Measurements from ENCODE around the gene RAP1GDS1. TPM values are rescaled to one million over a fixed set of nuclear protein-coding genes. Genes with fewer than 3 reads are reported as not detected.
"Not testable (repeated sequence)": the region's sequence is repeated elsewhere in the genome, so short reads cannot be mapped to it uniquely, and the experiment has no call there.

Gene RAP1GDS1
- total RNA-seq, 4 donors from 2014 or later, result 5.9 to 8.6 (median 8.2) TPM

- in situ Hi-C loops (cut with MboI; ENCODE audit: low sequenced_read_pairs in 4 of 4) (no loop called here), intact Hi-C loops (cut with DNase I; ENCODE audit: low total_unique reads) (no loop called here)
These were observed 183.2 kb downstream of the RAP1GDS1 start for GRCh38 chr4:98444371-98444770.

GRCh38 chr4:98446499-98447375, 185.6 kb downstream of the RAP1GDS1 start:
- ATAC-seq, result peak; percentile 54 to 75
- no peaks in the 10 kb centered on the region for H3K9me3 ChIP-seq
- in situ Hi-C loops (cut with MboI; ENCODE audit: low sequenced_read_pairs in 4 of 4) (no loop called here), intact Hi-C loops (cut with DNase I; ENCODE audit: low total_unique reads) (no loop called here)
- peak in 1 of 2 donors; percentile 19 for DNase-seq
- no peaks in the 10 kb centered on the region for H3K27me3 ChIP-seq
- H3K36me3 ChIP-seq, result peaks cover 0 to 6% of the 10 kb centered on the region in 2 donors
- H3K27ac ChIP-seq, result peak overlapping the region in 2 of 4 donors; percentile 10 to 19
- H3K4me3 ChIP-seq, result no peak overlapping the region
- H3K4me1 ChIP-seq, result no peaks in the 10 kb centered on the region
- TF ChIP-seq CTCF (IDR thresholded peaks at IDR 0.05 in 4 of 5, conservative IDR thresholded peaks at IDR 0.05 in 1 of 5) (no peak), POLR2A (IDR thresholded peaks at IDR 0.05) (no peak)

More at GRCh38 chr4:98444371-98444770, 183.2 kb downstream of the RAP1GDS1 start:
- H3K27ac ChIP-seq, result no peak overlapping the region
- H3K9me3 ChIP-seq, result no peaks in the 10 kb centered on the region
- no peaks in the 10 kb centered on the region for H3K4me1 ChIP-seq
- DNase-seq, result no peak
- no peak for TF ChIP-seq POLR2A (IDR thresholded peaks at IDR 0.05)
- no peak for ATAC-seq
- H3K36me3 ChIP-seq, result peaks cover 0 to 6% of the 10 kb centered on the region in 2 donors
- H3K4me3 ChIP-seq, result no peak overlapping the region
- no peaks in the 10 kb centered on the region for H3K27me3 ChIP-seq

- Histone ChIP-seq H3K27ac (no peak overlapping the region), H3K27me3 (no peaks in the 10 kb centered on the region), H3K36me3 (no peaks in the 10 kb centered on the region), H3K4me3 (no peak overlapping the region), H3K9me3 (peaks cover 0 to 1% (median 0%) of the 10 kb centered on the region in 3 donors), H3K4me1 (no peaks in the 10 kb centered on the region)
- DNase-seq (no peak), ATAC-seq (no peak)
- in situ Hi-C loops (cut with MboI; ENCODE audit: low sequenced_read_pairs in 4 of 4), result no loop called here
- no peak for TF ChIP-seq POLR2A (IDR thresholded peaks at IDR 0.05)
- no peak for TF ChIP-seq CTCF (IDR thresholded peaks at IDR 0.05 in 4 of 5, conservative IDR thresholded peaks at IDR 0.05 in 1 of 5)
- intact Hi-C loops (cut with DNase I; ENCODE audit: low total_unique reads), result no loop called here
These were observed 186.5 kb downstream of the RAP1GDS1 start for GRCh38 chr4:98447648-98448047.

GRCh38 chr4:98448908-98449307, 187.7 kb downstream of the RAP1GDS1 start:
- TF ChIP-seq POLR2A (IDR thresholded peaks at IDR 0.05), result no peak
- no peak for TF ChIP-seq CTCF (IDR thresholded peaks at IDR 0.05 in 4 of 5, conservative IDR thresholded peaks at IDR 0.05 in 1 of 5)
- H3K9me3 ChIP-seq, result peaks cover 0 to 4% (median 0%) of the 10 kb centered on the region in 3 donors
- in situ Hi-C loops (cut with MboI; ENCODE audit: low sequenced_read_pairs in 4 of 4), result no loop called here
- no peak overlapping the region for H3K27ac ChIP-seq
- H3K27me3 ChIP-seq, result no peaks in the 10 kb centered on the region
- H3K4me1 ChIP-seq, result no peaks in the 10 kb centered on the region
- DNase-seq (peak in 1 of 2 donors; percentile 30), ATAC-seq (peak; percentile 19 to 34)
- intact Hi-C loops (cut with DNase I; ENCODE audit: low total_unique reads), result no loop called here
- no peak overlapping the region for H3K4me3 ChIP-seq
- no peaks in the 10 kb centered on the region for H3K36me3 ChIP-seq

- ATAC-seq, result no peak
- H3K4me1 ChIP-seq, result no peaks in the 10 kb centered on the region
- no peaks in the 10 kb centered on the region for H3K27me3 ChIP-seq
- DNase-seq, result no peak
- H3K4me3 ChIP-seq, result no peak overlapping the region
- no peak for TF ChIP-seq CTCF (IDR thresholded peaks at IDR 0.05 in 4 of 5, conservative IDR thresholded peaks at IDR 0.05 in 1 of 5)
- no peak for TF ChIP-seq POLR2A (IDR thresholded peaks at IDR 0.05)
- H3K36me3 ChIP-seq, result no peaks in the 10 kb centered on the region
- peaks cover 0 to 4% (median 0%) of the 10 kb centered on the region in 3 donors for H3K9me3 ChIP-seq
- intact Hi-C loops (cut with DNase I; ENCODE audit: low total_unique reads), result no loop called here
- in situ Hi-C loops (cut with MboI; ENCODE audit: low sequenced_read_pairs in 4 of 4), result loop anchor here in 3 of 4 donors (25.0 kb wide), 2 partner anchors 485 to 1010 kb away; partner anchors contain the start of gene EIF4E (in 1 of the 3)
- H3K27ac ChIP-seq, result no peak overlapping the region
These were observed 190.9 kb downstream of the RAP1GDS1 start for GRCh38 chr4:98452091-98452490.

- H3K27me3 ChIP-seq; H3K4me1 ChIP-seq; H3K27ac ChIP-seq; intact Hi-C loops (cut with DNase I; ENCODE audit: low total_unique reads); DNase-seq; H3K36me3 ChIP-seq; ATAC-seq; H3K9me3 ChIP-seq; H3K4me3 ChIP-seq: not testable (repeated sequence)
- in situ Hi-C loops (cut with MboI; ENCODE audit: low sequenced_read_pairs in 4 of 4), result loop anchor here in 3 of 4 donors (25.0 kb wide), 2 partner anchors 480 to 1005 kb away; partner anchors contain the start of gene EIF4E (in 1 of the 3)
These were observed 196.2 kb downstream of the RAP1GDS1 start for GRCh38 chr4:98457422-98457821.

- not testable (repeated sequence) for H3K27ac ChIP-seq, H3K4me1 ChIP-seq, H3K36me3 ChIP-seq, H3K27me3 ChIP-seq, DNase-seq, ATAC-seq, H3K9me3 ChIP-seq, H3K4me3 ChIP-seq
- intact Hi-C loops (cut with DNase I; ENCODE audit: low total_unique reads), result loop anchor here (10.0 kb wide), 1 partner anchor 194 kb away; the partner anchor contains the start of gene TSPAN5
- in situ Hi-C loops (cut with MboI; ENCODE audit: low sequenced_read_pairs in 4 of 4), result loop anchor here in 3 of 4 donors (10.0 to 25.0 kb wide), 3 partner anchors 476 to 1001 kb away; partner anchors contain the start of gene EIF4E (in 1 of the 3)
These were observed 200.1 kb downstream of the RAP1GDS1 start for GRCh38 chr4:98461121-98461865.
